Measurements from ENCODE around the gene SMG6.

DNA sequence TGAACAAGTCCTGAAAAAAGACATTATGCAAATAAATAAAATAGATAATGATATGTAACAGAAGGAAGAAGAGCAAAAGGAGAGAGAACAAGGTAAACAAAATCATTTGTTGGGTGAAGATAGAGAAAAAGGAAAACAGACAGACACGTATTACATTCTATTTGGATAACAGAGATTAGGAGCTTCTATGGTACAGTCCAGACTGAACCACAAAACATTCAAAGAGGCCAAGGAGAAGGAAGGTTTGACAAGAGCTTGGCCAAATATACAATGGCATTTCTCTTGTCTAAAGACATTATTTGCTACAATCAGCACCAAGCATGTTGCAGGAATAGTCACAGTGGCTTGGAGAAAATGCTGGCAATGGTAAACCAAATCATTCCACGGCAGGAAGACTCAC is 29.2 kb downstream of the SMG6 start:
- TF ChIP-seq, protein P1, sequence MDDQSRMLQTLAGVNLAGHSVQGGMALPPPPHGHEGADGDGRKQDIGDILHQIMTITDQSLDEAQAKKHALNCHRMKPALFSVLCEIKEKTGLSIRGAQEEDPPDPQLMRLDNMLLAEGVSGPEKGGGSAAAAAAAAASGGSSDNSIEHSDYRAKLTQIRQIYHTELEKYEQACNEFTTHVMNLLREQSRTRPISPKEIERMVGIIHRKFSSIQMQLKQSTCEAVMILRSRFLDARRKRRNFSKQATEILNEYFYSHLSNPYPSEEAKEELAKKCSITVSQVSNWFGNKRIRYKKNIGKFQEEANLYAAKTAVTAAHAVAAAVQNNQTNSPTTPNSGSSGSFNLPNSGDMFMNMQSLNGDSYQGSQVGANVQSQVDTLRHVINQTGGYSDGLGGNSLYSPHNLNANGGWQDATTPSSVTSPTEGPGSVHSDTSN (CRISPR knock-in tag; IDR thresholded peaks at IDR 0.05), result no peak
- no peak for TF ChIP-seq ZNF184 (tag by site-specific recombination; IDR thresholded peaks at IDR 0.05)
- TF ChIP-seq, protein P2, sequence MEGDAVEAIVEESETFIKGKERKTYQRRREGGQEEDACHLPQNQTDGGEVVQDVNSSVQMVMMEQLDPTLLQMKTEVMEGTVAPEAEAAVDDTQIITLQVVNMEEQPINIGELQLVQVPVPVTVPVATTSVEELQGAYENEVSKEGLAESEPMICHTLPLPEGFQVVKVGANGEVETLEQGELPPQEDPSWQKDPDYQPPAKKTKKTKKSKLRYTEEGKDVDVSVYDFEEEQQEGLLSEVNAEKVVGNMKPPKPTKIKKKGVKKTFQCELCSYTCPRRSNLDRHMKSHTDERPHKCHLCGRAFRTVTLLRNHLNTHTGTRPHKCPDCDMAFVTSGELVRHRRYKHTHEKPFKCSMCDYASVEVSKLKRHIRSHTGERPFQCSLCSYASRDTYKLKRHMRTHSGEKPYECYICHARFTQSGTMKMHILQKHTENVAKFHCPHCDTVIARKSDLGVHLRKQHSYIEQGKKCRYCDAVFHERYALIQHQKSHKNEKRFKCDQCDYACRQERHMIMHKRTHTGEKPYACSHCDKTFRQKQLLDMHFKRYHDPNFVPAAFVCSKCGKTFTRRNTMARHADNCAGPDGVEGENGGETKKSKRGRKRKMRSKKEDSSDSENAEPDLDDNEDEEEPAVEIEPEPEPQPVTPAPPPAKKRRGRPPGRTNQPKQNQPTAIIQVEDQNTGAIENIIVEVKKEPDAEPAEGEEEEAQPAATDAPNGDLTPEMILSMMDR (tag by site-specific recombination; IDR thresholded peaks at IDR 0.05), result no peak
- no peak for TF ChIP-seq ZXDB (tag by site-specific recombination; IDR thresholded peaks at IDR 0.05)
- no peak for TF ChIP-seq ZNF350 (tag by site-specific recombination; IDR thresholded peaks at IDR 0.05)
- TF ChIP-seq, protein P3, sequence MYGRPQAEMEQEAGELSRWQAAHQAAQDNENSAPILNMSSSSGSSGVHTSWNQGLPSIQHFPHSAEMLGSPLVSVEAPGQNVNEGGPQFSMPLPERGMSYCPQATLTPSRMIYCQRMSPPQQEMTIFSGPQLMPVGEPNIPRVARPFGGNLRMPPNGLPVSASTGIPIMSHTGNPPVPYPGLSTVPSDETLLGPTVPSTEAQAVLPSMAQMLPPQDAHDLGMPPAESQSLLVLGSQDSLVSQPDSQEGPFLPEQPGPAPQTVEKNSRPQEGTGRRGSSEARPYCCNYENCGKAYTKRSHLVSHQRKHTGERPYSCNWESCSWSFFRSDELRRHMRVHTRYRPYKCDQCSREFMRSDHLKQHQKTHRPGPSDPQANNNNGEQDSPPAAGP (tag by site-specific recombination; IDR thresholded peaks at IDR 0.05), result no peak
- no peak for TF ChIP-seq ZNF10 (tag by site-specific recombination; IDR thresholded peaks at IDR 0.05)
- no peak for TF ChIP-seq MYNN (tag by site-specific recombination; IDR thresholded peaks at IDR 0.05; ENCODE audit: borderline replicate concordance)
- no peak for TF ChIP-seq ZNF169 (tag by site-specific recombination; IDR thresholded peaks at IDR 0.05)
